Activated CD4-positive, alpha-beta T cell treated with anti-CD3 and anti-CD28 coated beads, Interleukin-2, Interleukin-4, amounts not matched to agents 100 ng/mL and 50 ng/mL, durations not matched to agents 16 hours and 8 hours (primary cell): ENCODE data around the gene NME3.

Experiments
- DNase-seq: peaks from one replicate; pipeline ENCODE4 v3.0.0-alpha.2; 2020; ENCODE audit warnings: low spot score

Gene NME3

DNA sequence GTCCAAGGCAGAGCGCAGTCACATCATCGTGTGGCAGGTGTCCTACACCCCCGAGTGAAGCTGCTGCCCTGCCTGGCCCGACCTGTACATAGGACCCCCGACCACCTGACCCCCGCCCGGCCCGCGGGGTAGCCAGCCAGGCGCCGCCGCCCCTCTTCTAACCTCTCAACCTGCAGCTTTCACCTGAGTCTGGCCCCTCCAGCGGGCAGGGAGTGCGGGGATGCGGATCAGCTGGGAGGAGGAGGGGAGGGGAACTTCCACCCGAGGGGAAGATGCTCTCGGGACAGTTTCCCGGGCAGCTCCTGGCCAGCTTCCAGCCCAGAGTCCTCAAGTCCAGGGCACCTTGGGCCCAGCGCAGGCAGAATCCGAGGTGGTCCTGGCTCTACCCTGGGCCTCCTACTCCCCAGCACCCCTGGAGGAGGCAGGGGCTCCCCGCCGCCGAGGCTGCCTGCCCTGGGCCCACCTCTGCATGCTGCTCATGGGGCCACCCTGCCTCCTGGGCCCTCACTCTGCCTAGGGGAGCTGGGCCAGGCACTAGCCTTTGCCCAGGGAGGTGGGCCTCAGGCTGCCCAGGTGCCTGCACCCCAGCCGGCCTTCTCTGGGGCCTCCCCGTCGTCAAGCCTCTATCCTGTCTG is 2.5 kb downstream of the NME3 start:
- no peak for DNase-seq

DNA sequence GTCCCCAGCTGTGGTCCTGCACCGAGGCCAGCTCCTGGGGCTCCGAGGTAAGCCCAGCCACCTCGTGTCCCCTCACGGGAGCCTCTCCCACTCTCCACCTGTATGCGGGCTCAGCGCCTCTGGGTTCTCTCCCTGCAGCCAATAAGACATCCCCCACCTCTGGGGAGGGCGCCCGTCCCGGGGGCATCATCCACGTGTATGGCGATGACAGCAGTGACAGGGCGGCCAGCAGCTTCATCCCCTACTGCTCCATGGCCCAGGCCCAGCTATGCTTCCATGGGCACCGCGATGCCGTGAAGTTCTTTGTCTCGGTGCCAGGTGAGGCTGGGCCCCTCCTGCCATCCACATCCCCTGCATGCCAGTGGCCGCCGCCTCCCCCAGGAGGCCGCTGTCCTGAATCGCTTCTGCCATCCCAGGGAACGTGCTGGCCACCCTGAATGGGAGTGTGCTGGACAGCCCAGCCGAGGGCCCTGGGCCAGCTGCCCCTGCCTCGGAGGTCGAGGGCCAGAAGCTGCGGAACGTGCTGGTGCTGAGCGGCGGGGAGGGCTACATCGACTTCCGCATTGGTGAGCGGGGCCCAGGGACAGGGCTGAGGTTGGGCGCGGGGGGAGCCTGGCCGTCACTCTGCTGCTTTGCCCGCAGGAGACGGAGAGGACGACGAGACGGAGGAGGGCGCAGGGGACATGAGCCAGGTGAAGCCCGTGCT is 3.1 kb downstream of the NME3 start:
- no peak for DNase-seq

DNA sequence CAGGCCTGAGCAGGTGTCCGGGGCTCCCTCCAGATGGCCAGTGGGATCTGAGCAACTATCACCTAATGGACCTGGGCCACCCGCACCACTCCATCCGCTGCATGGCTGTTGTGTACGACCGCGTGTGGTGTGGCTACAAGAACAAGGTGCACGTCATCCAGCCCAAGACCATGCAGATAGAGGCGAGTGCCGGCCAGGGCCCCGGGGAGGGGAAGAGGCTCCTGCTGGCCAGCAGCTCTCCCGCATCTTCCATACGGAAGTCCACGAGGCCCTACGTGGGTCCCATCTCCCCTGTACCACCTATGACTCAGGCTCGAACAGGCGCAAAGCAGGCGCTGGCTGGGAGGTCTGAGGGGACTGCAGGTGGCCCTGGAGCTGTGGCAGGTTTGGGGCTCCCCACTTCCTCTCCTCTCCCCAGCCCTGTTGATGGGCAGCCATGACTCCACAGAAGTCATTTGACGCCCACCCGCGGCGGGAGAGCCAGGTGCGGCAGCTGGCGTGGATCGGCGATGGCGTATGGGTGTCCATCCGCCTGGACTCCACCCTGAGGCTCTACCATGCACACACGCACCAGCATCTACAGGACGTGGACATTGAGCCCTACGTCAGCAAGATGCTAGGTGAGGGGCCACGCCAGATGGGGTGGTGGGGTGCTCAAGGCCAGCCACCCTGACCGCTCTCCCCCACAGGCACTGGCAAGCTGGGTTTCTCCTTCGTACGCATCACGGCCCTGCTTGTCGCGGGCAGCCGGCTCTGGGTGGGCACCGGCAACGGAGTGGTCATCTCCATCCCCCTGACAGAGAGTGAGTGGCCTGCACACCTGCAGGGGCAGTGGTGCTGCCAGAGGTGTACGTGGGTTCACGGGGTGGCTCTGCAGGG is 4.0 kb downstream of the NME3 start:
- DNase-seq = no peak

DNA sequence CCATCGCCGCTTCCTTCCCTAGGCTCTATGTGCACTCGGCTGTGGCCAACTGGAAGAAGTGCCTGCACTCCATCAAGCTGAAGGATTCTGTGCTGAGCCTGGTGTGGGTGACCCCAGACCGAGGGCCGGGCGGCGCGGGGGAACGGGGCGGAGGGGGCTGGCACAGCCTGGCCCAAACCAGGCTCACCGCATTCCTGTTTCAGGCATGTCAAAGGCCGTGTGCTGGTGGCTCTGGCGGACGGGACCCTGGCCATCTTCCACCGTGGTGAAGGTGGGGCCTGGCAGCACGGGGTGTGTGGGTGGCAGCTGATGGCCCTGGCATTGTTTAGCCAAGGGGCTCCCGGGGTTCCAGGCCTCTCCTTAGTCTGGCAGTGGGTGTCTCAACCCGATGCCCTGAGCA is 4.6 kb downstream of the NME3 start:
- no peak for DNase-seq

DNA sequence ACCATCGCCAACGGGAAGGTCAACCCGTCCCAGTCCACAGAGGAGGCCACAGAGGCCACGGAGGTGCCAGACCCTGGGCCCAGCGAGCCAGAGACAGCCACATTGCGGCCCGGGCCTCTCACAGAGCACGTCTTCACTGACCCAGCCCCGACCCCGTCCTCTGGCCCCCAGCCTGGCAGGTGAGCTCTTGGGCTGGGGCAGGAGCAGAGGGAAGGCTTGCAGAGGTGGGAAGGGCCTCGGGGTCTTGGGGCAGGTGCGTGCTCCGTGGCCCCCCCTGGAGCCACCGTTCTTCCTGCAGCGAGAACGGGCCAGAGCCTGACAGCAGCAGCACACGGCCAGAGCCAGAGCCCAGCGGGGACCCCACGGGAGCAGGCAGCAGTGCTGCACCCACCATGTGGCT is 5.1 kb downstream of the NME3 start:
- no peak for DNase-seq

DNA sequence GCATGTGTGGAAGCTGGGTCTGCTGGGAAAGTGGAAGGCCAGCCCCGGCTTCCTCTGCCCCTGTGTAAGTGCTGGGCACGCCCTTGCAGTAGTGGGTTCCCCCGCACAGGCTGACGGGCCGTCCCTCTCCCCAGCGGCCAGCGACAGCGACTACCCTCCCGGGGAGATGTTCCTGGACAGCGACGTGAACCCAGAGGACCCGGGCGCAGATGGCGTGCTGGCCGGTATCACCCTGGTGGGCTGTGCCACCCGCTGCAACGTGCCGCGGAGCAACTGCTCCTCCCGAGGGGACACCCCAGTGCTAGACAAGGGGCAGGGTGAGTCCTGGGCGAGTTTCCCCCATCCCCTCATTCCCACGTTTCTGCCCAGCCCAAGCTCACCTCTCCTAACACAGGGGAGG is 5.5 kb downstream of the NME3 start:
- DNase-seq = no peak

DNA sequence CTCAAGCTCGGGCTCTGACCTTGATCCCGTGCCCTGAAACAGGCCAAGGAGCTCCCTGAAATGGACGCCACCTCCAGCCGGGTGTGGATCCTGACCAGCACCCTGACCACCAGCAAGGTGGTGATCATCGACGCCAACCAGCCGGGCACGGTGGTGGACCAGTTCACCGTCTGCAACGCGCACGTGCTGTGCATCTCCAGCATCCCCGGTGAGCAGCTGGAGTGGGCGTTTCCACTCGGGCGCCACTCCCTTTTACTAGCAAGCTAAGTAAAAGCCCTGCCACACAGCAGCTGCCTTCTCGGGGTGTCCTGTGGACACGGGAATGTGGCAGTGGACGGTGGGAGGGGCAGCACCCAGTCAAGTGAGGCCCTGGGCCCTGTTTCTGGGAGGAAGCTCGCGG is 6.4 kb downstream of the NME3 start:
- no peak for DNase-seq

DNA sequence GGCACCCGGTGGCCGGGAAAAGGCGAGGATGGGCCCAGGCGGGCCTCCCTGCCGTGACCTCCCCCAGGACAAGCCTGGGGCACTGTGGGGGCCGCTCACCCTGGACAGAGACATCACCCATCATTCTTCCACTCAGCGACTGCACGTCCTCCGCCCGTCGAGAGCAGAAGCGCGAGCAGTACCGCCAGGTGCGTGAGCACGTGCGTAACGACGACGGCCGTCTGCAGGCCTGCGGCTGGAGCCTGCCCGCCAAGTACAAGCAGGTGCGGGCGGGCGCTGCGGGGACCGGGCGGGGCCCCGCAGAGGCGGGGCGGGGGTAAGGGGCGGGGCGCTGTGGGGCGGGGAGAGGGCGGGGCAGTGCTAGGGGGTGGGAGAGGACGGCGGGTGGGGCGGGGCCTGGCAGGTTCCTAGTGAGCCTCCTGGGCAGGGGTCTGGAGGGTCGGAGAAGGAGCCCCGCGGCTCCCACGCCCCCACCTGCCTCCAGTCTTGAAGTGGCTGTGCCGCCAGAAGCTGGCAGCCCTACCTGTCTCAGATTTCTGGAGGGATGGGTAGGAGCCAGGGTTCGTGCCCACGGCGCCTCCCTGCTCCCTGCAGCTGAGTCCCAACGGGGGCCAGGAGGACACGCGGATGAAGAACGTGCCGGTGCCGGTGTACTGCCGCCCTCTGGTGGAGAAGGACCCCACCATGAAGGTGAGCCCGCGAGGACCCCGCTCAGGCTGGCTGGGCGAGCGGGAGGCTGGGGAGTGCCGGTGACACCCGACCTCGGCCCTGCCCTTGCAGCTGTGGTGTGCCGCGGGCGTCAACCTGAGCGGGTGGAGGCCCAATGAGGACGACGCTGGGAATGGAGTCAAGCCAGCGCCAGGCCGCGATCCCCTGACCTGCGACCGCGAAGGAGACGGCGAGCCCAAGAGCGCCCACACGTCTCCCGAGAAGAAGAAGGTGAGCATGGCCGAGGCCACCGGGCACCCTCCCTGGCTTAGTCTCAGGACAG is 7.5 kb downstream of the NME3 start:
- no peak for DNase-seq

DNA sequence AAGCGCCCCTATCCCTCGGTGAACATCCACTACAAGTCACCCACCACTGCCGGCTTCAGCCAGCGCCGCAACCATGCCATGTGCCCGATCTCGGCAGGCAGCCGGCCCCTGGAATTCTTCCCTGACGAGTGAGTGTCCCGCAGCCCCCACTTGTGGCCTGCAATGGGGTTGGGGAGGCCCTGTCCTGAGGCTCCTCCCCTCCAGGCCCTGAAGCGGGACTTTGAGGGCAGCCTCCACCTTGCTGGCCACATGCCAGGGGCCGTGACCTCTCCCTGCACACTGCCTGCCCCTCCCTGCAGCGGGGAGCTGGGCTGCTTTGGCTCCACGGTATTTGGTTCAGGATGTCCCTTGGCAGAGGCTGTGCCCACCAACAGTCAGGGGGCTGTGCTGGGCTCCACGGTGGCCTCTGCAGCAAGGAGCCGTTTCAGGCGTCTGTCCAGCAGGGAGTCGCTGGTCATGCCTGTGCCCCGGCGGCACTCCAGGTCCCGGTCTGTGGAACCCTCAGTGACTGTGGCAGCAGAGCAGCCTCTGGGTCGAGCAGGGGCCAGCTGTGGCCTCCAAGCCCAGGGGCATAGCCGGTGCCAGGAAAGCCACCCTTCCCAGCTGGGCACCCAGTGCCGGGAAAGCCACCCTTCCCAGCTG is 8.3 kb downstream of the NME3 start:
- no peak for DNase-seq

DNA sequence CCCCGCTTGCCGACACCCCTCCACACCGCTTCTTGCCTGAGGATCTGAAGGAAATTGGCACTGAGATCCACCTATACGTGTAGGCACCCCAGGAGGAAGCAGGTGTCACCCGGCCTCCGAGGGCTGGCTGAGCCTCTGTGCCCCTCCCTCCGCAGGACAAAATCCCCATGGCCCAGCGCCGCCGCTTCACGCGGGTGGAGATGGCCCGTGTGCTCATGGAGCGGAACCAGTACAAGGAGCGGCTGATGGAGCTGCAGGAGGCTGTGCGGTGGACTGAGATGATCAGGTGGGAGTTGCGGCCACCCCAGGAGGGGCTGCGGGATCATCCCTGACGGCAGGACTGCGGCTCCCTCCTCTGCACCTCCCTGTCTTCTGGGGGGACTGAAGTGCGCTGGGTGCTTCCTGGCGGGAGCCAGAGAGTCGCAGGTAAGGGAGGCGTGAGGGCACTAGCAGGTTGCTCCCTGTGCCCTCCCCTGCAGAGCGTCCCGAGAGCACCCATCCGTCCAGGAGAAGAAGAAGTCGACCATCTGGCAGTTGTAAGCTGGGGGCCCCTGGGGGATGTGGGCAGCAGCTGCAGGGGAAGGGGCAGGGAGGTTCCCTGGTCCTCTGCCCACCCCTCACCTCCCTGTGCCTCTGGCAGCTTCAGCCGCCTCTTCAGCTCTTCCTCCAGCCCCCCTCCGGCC is 9.0 kb downstream of the NME3 start:
- DNase-seq = no peak

DNA sequence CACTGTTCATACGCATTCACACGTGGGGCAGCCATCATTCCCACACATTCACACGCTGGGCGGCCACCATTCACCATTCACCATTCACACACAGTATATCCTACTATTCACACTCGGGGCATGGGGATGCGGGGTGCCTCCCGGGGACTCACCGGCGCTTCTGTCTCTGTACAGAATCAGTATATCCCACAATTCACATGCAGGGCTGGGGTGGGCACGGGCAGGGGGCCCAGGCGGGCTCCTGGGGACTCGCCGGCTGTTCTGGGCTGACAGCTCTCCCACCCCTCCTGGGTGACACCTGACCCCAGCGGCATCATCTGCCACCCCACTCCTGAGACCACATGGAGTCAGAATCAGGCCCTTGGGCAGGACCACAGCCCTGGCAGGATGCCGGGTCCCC is 9.6 kb downstream of the NME3 start:
- DNase-seq = no peak

DNA sequence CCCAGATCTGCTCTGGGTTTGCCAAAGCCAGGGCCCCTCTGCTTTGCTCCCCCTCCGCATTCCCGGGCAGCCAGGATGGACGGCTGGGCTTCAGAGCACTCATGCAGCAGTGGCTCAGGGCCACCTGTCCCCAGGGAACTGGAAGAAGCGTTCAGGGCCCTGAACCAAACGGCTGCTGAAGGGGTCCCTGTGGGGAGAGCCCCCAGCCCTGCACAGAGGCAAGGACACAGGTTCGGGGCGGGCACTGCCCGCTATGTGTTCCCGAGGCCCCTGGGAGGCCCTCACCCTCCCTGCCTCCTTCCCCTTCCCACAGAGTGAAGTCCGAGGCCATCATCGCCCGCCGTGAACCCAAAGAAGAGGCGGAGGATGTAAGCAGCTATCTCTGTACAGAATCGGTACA is 10.4 kb downstream of the NME3 start:
- DNase-seq = no peak

DNA sequence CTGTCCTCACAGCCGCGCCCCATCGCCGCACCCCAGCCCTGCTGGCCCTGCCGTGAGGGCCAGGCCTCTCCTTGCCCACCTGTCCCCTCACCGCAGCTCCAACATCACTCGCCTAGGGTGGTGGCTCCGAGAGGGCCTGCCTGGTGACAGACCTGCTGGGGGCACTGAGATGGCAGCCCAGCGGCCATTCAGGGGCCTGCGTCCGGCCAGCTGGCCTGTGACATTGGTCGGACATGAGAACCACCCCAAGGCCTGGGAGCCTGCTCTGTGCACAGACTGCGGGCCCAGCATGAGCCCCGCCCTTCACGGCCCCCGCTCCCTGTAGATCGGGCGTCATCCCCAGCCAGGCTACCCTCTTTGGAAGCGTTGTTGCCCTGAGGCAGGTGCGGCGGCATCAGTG is 11.8 kb downstream of the NME3 start:
- no peak for DNase-seq

DNA sequence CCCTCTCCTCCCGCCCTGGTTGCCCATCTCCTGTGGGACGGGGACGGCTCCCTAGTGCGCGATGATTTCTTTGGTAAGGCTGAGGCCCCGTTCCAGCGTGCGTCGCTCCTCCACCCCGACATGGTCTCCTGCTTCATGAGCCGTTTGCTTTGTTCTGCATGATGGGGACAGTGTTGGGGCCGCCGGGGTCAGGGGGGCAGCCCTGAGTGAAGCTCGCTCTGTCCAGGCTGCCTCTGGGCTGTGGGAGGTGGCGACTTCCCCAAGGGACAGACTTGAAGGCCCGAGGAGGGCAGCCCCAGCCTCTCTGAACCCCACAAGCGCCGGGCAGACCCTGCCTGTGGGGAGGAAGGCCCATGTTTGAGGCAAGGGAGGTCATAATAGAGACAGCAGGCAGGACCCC is 12.4 kb downstream of the NME3 start:
- no peak for DNase-seq

DNA sequence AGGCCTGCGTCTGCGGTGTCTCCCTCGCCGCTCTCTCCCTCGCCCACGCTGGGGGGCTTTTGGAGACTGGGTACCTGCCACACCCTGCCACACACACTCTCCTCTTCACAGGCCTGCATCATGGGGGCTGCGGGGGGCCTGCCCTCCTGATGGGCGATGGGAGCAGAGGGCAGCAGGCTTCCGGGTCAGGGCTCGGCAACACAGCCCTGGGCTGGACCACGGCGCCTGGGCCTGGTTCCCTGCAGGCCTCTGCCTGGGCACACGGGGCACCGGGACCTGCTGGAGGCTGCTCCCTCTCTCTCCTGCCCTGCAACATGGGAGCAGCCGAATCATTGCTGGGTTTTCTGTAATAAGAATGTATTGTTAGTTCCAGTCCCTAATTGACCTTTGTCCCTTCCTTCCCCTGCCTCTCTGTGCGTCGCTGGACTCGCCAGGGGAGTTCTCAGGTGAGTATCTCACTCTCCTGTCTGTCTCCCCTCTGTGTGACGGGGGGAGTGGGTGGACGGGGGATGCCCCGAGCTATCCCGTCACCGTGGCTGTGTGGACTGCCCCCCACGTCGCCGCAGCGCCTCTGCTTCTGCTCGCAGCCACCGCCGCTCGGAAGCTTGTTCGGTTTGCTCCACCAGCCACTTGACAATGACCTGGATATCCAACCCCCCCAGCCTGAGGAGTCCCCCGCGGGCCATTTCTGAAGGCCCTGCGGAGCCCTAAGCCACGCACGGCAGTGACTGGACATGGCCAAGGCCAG is 13.5 kb downstream of the NME3 start:
- DNase-seq = no peak

DNA sequence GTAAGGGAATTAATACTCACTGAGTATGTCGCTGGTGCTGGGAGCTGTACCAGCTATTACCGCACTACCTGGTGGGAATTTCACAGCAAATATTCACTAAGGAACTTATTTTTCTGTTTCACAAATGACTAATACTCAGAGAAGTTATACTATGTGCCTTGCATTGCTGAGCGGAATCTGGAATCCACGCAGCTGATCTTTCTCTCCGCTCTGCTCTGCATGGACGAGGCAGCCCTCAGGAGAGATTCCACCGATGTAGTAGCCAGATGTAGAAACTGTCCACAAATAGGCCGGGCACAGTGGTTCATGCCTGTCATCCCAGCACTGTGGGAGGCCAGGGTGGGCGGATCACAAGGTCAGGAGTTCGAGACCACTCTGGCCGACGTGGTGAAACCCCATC is 17.1 kb downstream of the NME3 start:
- no peak for DNase-seq

DNA sequence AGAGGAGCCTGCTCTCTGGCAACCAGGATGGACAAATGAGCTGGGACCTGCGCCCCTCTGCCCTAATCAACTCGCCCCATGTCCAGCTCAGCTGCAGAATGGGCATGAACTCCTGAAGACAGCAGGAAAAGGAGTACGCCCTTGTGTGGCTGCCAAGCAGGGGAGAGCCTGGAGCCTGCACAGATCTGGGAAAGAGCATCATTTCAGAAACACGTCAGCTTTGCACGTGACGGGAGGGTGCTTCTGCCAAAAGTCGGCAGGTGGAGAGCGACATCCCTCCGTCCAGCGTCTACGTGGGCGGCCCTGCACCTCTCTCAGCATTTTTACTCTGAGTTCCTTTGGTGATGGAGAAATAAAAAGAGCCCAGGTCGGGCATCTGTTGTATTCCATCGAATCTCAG is 18.5 kb downstream of the NME3 start:
- DNase-seq = no peak

DNA sequence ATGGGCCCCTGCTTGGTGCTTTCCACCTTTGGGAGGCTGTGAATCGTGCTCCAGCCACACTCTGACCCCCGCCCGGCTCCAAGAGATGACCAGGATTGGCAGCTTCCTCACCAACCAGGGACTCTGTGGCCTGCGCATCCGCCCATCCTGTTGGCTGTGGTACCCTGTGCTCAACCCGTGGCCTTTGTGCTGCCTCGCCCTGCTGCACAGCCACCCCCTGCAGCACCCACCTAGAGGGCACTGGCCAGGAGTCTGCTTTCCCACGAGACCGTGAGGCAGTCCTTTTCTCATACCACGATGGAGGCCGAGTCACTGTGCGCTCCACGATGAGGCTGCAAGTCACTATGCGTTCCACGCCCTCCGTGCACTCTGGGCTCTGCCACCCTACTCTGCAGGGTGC is 19.4 kb downstream of the NME3 start:
- no peak for DNase-seq

DNA sequence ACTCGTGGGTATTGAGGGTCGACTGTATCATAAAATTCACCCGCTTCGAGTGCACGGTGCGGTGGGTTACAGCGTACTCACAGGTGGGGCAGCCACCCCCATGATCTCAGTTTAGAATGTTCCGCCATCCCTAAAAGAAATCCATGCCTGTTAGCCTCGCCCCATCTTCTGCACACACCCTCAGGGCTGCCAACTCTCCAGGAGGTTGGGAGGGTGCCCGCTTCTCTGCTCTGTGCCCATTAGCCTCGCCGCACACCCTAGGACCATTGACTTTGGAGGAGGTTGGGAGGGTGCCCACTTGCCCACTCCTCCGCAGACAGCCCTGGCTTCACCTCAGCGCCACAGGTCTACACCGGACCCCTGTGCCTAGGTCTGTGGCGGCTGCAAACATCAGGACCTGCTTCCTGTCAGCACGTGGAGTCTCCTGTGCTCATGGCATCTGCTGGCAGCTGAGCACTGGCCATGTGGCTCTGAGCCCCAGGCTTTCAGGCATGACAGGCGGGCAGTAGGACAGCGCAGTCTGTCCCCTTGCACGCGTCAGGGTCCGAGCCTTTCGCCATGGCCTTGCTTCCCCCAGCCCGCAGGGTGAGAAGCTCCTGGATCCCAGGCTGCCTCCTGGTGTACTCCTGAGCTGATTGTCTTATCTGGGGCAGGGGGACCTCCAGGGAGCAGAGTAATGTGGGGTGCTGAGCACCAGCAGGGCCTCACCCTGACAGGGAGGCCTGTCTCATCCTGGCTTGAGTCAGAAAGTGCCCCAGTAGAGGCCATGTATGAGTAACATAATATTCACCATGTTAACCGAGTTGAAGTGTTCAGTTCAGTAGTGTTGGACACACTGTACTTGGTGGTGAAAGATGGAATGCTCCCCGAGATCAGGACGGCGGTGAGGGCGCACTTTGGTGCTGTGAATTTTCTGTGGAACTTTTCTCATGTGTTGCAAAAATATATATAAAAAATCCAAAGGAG is 21.9 kb downstream of the NME3 start:
- DNase-seq = no peak
